A549 (cell line): ENCODE data around the gene BMP7. TPM values are rescaled to one million over a fixed set of nuclear protein-coding genes. Genes with fewer than 3 reads are reported as not detected.

Source experiments
- ATAC-seq, 2 experiments: fragments of 200-7000 bp in 1 of 2; fragments of >200 bp in 1 of 2; cut with Nextera tagmentation in 1 of 2; cut with Tn5 transposase in 1 of 2; 3 replicates each; pipeline versions ENCODE4 v1.8.0 to v1.9.1; 2018 to 2020; ENCODE audit warnings: mild to moderate bottlenecking in 1 of 2, moderate library complexity in 1 of 2
- CTCF ChIA-PET: fragments of 300-600 bp; sonication (Branson Sonifier 250); formaldehyde crosslinking; extraction: SDS; loops from one replicate; lab custom pipeline; 2021; ENCODE audit warnings: antibody characterized with exemption, inconsistent platforms; lab: Yijun Ruan, JAX
- POLR2A ChIA-PET: fragments of 350-600 bp; formaldehyde crosslinking; extraction: SDS; loops from one replicate; lab custom pipeline; 2021; ENCODE audit warnings: antibody characterized with exemption, inconsistent platforms; lab: Yijun Ruan, JAX
- DNase-seq, 2 experiments: peaks; one replicate each; pipeline versions ENCODE4 v3.0.0 to v3.0.0-alpha.2; 2011 to 2016; ENCODE audit warnings: low read depth in 1 of 2, low spot score in 1 of 2
- FAIRE-seq: peaks from 2 replicates; lab custom pipeline; 2011; peaks lifted over from hg19 to GRCh38; lab: Jason Lieb, UNC
- H3K27ac ChIP-seq, 2 experiments: fragments of >200 bp; sonication (Bioruptor Twin); formaldehyde crosslinking; 3 replicates each; pipeline ENCODE4 v1.5.1; 2016 to 2017
- H3K4me1 ChIP-seq: fragments of >200 bp; sonication (Bioruptor Twin); formaldehyde crosslinking; 3 replicates; pipeline ENCODE4 v1.6.1; 2016
- H3K4me2 ChIP-seq: fragments of >200 bp; sonication (Bioruptor Twin); formaldehyde crosslinking; 3 replicates; pipeline ENCODE4 v1.6.1; 2016
- H3K4me3 ChIP-seq: fragments of >200 bp; sonication (Bioruptor Twin); formaldehyde crosslinking; 3 replicates; pipeline ENCODE4 v1.5.1; 2016
- H3K9me3 ChIP-seq: fragments of >200 bp; sonication (Bioruptor Twin); formaldehyde crosslinking; 3 replicates; pipeline ENCODE4 v1.6.1; 2016
- CHD2 ChIP-seq: fragments of 150-350 bp; IDR thresholded peaks from 2 replicates; pipeline ENCODE4 v1.6.1; 2014; ENCODE audit warnings: low read length; ENCODE audit not compliant: partially characterized antibody
- CTCF ChIP-seq: fragments of >200 bp; sonication (Bioruptor Twin); formaldehyde crosslinking; IDR thresholded peaks from 3 replicates; pipeline ENCODE4 v1.5.1; 2016
- E2F6 ChIP-seq: IDR thresholded peaks from 2 replicates; pipeline ENCODE4 v1.6.1; 2012; ENCODE audit warnings: low read depth, borderline replicate concordance
- EHF ChIP-seq: fragments of 250-450 bp; sonication (Bioruptor Pico); IDR thresholded peaks from 2 replicates; pipeline ENCODE4 v1.5.0; 2020; ENCODE audit warnings: mild to moderate bottlenecking
- EHMT2 ChIP-seq: fragments of 200-600 bp; sonication (generic); IDR thresholded peaks from 2 replicates; pipeline ENCODE4 v1.6.1; 2016; ENCODE audit warnings: antibody characterized with exemption, low read depth, mild to moderate bottlenecking, moderate library complexity
- EP300 ChIP-seq, 2 experiments: fragments of >200 bp; sonication (Bioruptor Twin); formaldehyde crosslinking; IDR thresholded peaks; 2 replicates in 1 of 2; 3 replicates in 1 of 2; pipeline ENCODE4 v1.6.1; 2016 to 2017
- FOSB ChIP-seq: fragments of 250-450 bp; sonication (Bioruptor Pico); IDR thresholded peaks from 2 replicates; pipeline ENCODE4 v1.5.0; 2020; ENCODE audit warnings: mild to moderate bottlenecking, moderate library complexity
- FOXS1 ChIP-seq: fragments of 250-450 bp; sonication (Bioruptor Pico); IDR thresholded peaks from 2 replicates; pipeline ENCODE4 v1.5.0; 2020; ENCODE audit warnings: mild to moderate bottlenecking, moderate library complexity
- GATA3 ChIP-seq: IDR thresholded peaks from 2 replicates; pipeline ENCODE4 v1.6.1; 2012; ENCODE audit warnings: borderline replicate concordance
- HEYL ChIP-seq: fragments of 250-450 bp; sonication (Bioruptor Pico); IDR thresholded peaks from 2 replicates; pipeline ENCODE4 v1.8.0; 2021; ENCODE audit warnings: mild to moderate bottlenecking, moderate library complexity
- HOXB5 ChIP-seq: fragments of 250-450 bp; sonication (Bioruptor Pico); IDR thresholded peaks from 2 replicates; pipeline ENCODE4 v1.5.0; 2020; ENCODE audit warnings: mild to moderate bottlenecking, moderate library complexity
- JUN ChIP-seq, 2 experiments: fragments of >200 bp; sonication (Bioruptor Twin); formaldehyde crosslinking; IDR thresholded peaks; 2 replicates in 1 of 2; 3 replicates in 1 of 2; pipeline ENCODE4 v1.6.1; 2016 to 2017
- KDM5A ChIP-seq: fragments of 200-600 bp; sonication (generic); IDR thresholded peaks from 2 replicates; pipeline ENCODE4 v1.6.1; 2016; ENCODE audit warnings: antibody characterized with exemption, mild to moderate bottlenecking
- MYC ChIP-seq: IDR thresholded peaks from 2 replicates; pipeline ENCODE4 v1.6.1; 2012; ENCODE audit warnings: mild to moderate bottlenecking, inconsistent platforms, low read length, improper control_type of control experiment, borderline replicate concordance
- PBX3 ChIP-seq: IDR thresholded peaks from 2 replicates; pipeline ENCODE4 v1.6.1; 2012
- POLR2A ChIP-seq: IDR thresholded peaks from 2 replicates; pipeline ENCODE4 v1.6.1; 2012; ENCODE audit warnings: mild to moderate bottlenecking, low read length
- RARB ChIP-seq: fragments of 250-450 bp; sonication (Bioruptor Pico); IDR thresholded peaks from 2 replicates; pipeline ENCODE4 v1.8.0; 2021; ENCODE audit warnings: mild to moderate bottlenecking, moderate library complexity
- RCOR1 ChIP-seq: fragments of 150-350 bp; IDR thresholded peaks from 2 replicates; pipeline ENCODE4 v1.6.1; 2014; ENCODE audit warnings: antibody characterized with exemption, low read length, low read depth
- RNF2 ChIP-seq: fragments of 200-600 bp; sonication (generic); IDR thresholded peaks from 2 replicates; pipeline ENCODE4 v1.6.1; 2016; ENCODE audit warnings: low read depth, mild to moderate bottlenecking, antibody characterized with exemption, moderate library complexity, borderline replicate concordance
- SMC3 ChIP-seq: fragments of >200 bp; sonication (Bioruptor Twin); formaldehyde crosslinking; IDR thresholded peaks from 3 replicates; pipeline ENCODE4 v1.6.1; 2018; ENCODE audit warnings: inconsistent platforms
- SREBF2 ChIP-seq: fragments of 450-650 bp; IDR thresholded peaks from 2 replicates; pipeline ENCODE4 v1.6.1; 2014; ENCODE audit warnings: mild to moderate bottlenecking, moderate library complexity
- TFCP2L1 ChIP-seq: fragments of 250-450 bp; sonication (Bioruptor Pico); IDR thresholded peaks from 2 replicates; pipeline ENCODE4 v1.5.0; 2021; ENCODE audit warnings: mild to moderate bottlenecking
- ZC3H11A ChIP-seq: fragments of 450-650 bp; IDR thresholded peaks from 2 replicates; pipeline ENCODE4 v1.6.1; 2014; ENCODE audit warnings: antibody characterized with exemption, mild to moderate bottlenecking
- ZNF302 ChIP-seq: fragments of 250-450 bp; sonication (Bioruptor Pico); IDR thresholded peaks from 2 replicates; pipeline ENCODE4 v1.9.0; 2021; ENCODE audit warnings: inconsistent platforms, mild to moderate bottlenecking, moderate library complexity
- ZSCAN20 ChIP-seq: fragments of 250-450 bp; sonication (Bioruptor Pico); IDR thresholded peaks from 2 replicates; pipeline ENCODE4 v1.8.0; 2022; ENCODE audit warnings: mild to moderate bottlenecking, moderate library complexity
- WGBS: methylation state at CpG from one replicate; pipeline ENCODE4 v1.1.6; 2017; ENCODE audit errors: missing lambda C conversion rate; 5-methylcytosine and 5-hydroxymethylcytosine counted together
- polyA plus RNA-seq, 4 experiments: library from polyadenylated mRNA; depleted of rRNA in 3 of 4; stranded (reverse); fragments of >200 nt; fragmentation: RNase III in 1 of 4; extraction: RNeasy Plus Mini Kit Qiagen cat#74134 plus additional on column Dnase treatment in 1 of 4; gene quantifications; 2 replicates in 3 of 4; 3 replicates in 1 of 4; pipeline ENCODE4 v1.2.3, GENCODE V29; 2011 to 2017
- TF ChIP-seq, protein P1 (sequence below): fragments of >200 bp; sonication (Bioruptor Twin); formaldehyde crosslinking; IDR thresholded peaks from 2 replicates; pipeline ENCODE4 v1.6.1; 2016

The BMP7 gene
- polyA plus RNA-seq, 2 of the 4 experiments (the other 2 are of a cell fraction), result 0.08 to 0.22 TPM

- TF ChIP-seq, protein P1, sequence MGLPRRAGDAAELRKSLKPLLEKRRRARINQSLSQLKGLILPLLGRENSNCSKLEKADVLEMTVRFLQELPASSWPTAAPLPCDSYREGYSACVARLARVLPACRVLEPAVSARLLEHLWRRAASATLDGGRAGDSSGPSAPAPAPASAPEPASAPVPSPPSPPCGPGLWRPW, result no peak
- no peak for TF ChIP-seq PBX3
- no peak for TF ChIP-seq EP300 (IDR thresholded peaks at IDR 0.05)
- TF ChIP-seq KDM5A, result no peak
These were observed 22.2 kb downstream of the BMP7 start (continued) for GRCh38 chr20:57244221-57244585.

- no peaks in the 10 kb centered on the region for H3K9me3 ChIP-seq
- no peak overlapping the region for H3K4me3 ChIP-seq
- ATAC-seq (peak; percentile 57 to 70), FAIRE-seq (no peak)
- H3K27ac ChIP-seq, result no peak overlapping the region
- no peak for TF ChIP-seq FOSB
- no peak for TF ChIP-seq FOXS1
- TF ChIP-seq, all 56 proteins: peak for 0
- WGBS, result 74% methylated on average over 17 of the region's 17 CpGs
- Histone ChIP-seq H3K4me2 (no peak overlapping the region), H3K4me1 (no peaks in the 10 kb centered on the region)
- ChIA-PET CTCF (interaction anchor here (1.1 to 1.5 kb wide), 2 partner anchors 19 to 152 kb away, joined by 4 to 5 read pairs; no protein-coding TSS in a partner anchor), POLR2A (no interaction called here)
- DNase-seq, result no peak
These were observed 22.8 kb downstream of the BMP7 start for GRCh38 chr20:57243480-57244220.

GRCh38 chr20:57242414-57242813 lies 24.0 kb downstream of the BMP7 start:
- no peak for TF ChIP-seq CTCF
- TF ChIP-seq E2F6, result no peak
- no peak for TF ChIP-seq ZSCAN20 (CRISPR knock-in tag)
- no peak for TF ChIP-seq RCOR1
- TF ChIP-seq, protein P1, result no peak
- no peak for TF ChIP-seq JUN (IDR thresholded peaks at IDR 0.05)
- no peak for TF ChIP-seq EP300 (IDR thresholded peaks at IDR 0.05)
- no peak for TF ChIP-seq SMC3
- TF ChIP-seq, all 56 proteins: peak for 0
- ATAC-seq, result no peak
- Histone ChIP-seq H3K4me3 (no peak overlapping the region), H3K4me1 (no peaks in the 10 kb centered on the region), H3K4me2 (no peak overlapping the region), H3K9me3 (no peaks in the 10 kb centered on the region), H3K27ac (no peak overlapping the region)
- WGBS, result 37% methylated on average over 4 of the region's 4 CpGs
- no peak for FAIRE-seq
- no peak for DNase-seq
- POLR2A ChIA-PET, result no interaction called here
- CTCF ChIA-PET, result interaction anchor here (0.6 to 1.6 kb wide), 5 partner anchors 12 to 230 kb away, joined by 3 to 5 read pairs (median 3); no protein-coding TSS in a partner anchor

- FAIRE-seq, result no peak
- POLR2A ChIA-PET, result no interaction called here
These were observed 25.0 kb downstream of the BMP7 start for GRCh38 chr20:57241363-57241991.

More at GRCh38 chr20:57241363-57241991, 25.0 kb downstream of the BMP7 start:
- Histone ChIP-seq H3K4me2 (no peak overlapping the region), H3K4me1 (no peaks in the 10 kb centered on the region), H3K4me3 (no peak overlapping the region), H3K9me3 (no peaks in the 10 kb centered on the region), H3K27ac (no peak overlapping the region)
- ATAC-seq (no peak), DNase-seq (no peak)
- TF ChIP-seq RARB (CRISPR knock-in tag) (no peak), JUN (IDR thresholded peaks at IDR 0.05) (no peak), KDM5A (no peak), CHD2 (no peak), ZNF302 (CRISPR knock-in tag) (no peak), GATA3 (no peak), MYC (no peak), POLR2A (no peak), HEYL (CRISPR knock-in tag) (no peak), SREBF2 (no peak), EHMT2 (no peak), HOXB5 (CRISPR knock-in tag) (no peak), EHF (CRISPR knock-in tag) (no peak), TFCP2L1 (no peak), ZC3H11A (no peak), EP300 (IDR thresholded peaks at IDR 0.05) (no peak), RNF2 (no peak)
- TF ChIP-seq, protein P1, result no peak
- CTCF ChIA-PET, result interaction anchor here (1.2 to 1.6 kb wide), 3 partner anchors 11 to 18 kb away, joined by 3 read pairs; no protein-coding TSS in a partner anchor
- 54% methylated on average over 5 of the region's 6 CpGs for WGBS
